A549 treated with dexamethasone at 1 μM for 4 hours (cell line): ENCODE data around the gene PSTPIP2. TPM values are rescaled to one million over a fixed set of nuclear protein-coding genes. Genes with fewer than 3 reads are reported as not detected.

Experiments used
- total RNA-seq: library from RNA; stranded (reverse); fragments of 200-300 nt; extraction: Qiagen RNA extraction; gene quantifications from 5 replicates; pipeline ENCODE4 v1.2.3, GENCODE V29; 2022

Gene PSTPIP2, protein sequence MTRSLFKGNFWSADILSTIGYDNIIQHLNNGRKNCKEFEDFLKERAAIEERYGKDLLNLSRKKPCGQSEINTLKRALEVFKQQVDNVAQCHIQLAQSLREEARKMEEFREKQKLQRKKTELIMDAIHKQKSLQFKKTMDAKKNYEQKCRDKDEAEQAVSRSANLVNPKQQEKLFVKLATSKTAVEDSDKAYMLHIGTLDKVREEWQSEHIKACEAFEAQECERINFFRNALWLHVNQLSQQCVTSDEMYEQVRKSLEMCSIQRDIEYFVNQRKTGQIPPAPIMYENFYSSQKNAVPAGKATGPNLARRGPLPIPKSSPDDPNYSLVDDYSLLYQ
- 0.17 to 0.33 TPM (median 0.25 TPM) in 5 replicates for total RNA-seq

DNA sequence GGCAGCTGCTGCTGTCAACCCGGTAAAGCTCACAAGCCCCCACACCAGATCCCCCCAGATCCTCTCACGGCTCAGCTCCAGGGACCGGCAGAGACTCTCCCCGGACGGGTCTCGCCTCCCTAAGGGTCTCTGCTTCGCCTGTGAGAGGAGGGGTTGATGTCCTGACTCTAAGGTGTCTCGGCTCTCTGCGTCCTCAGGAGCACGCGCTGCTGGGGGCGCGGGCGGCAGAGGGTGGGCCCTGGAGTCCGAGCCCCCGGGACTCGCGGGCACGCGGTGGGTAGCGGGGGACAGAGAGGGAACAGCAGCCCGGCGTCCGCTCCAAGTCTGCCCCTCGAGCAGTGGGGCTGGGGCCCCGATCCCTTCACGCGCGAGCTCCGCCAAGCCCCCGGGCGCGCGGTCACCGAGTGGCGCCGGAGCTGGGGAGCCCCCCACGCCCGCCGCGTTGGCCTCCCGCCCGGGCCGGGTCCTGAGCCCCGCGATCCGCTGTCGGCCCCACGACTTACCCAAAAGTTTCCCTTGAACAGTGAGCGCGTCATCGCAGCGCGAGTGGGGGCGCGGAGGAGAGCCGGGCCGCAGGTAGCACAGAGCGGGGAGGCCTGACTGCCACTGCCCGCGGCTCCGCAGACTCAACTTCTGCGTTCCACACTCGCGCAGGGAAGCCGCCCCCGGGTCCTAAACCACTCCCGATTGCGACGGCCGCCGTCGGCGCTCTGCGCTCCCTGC lies at the start of gene PSTPIP2:
TSS of gene PSTPIP2 (minus strand) at position 608 of the 723 bp plus-strand sequence. CDS start at position 536, 72 bp downstream.

DNA sequence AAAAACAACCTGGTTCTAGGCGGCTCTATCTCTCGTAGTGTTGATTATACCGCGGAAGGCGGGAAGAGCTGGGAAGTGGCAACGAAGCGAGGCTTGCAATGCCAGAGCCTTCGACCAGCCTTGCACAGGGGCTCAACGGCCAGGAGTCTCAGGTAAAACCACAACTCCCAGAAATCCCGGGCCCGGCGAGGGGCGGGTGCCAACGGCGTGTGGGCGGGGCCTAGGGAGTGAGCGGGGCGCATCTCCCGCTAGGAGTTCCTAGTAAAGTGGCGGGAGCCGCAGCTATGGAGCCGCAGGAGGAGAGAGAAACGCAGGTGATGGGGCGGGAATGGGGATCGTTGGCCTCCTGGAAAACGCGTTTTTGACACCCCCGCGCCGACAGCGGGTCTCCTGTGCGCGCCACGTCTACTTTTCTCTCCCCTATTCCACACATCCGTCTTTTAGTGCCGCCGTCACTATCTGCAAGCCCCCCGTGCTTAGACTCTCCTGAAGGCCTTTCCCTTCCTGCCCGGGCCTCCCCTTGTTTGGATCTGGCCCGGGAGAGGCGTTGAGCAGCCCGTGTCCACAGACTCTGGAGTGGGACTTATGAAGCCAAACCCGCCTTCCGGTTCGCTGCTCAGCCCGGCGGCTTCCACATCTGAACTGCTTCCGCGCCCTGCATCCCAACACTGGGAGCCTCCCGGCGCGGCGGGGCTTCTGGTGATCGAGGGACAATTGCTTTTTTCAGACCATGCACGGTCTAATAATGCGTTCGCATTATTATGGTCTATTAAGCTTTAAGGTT lies 32.3 kb upstream of the PSTPIP2 start, which contains the start of gene HAUS1:
TSS of gene HAUS1 (plus strand) at position 258 of the 784 bp plus-strand sequence. CDS start at position 285, 27 bp downstream.

DNA sequence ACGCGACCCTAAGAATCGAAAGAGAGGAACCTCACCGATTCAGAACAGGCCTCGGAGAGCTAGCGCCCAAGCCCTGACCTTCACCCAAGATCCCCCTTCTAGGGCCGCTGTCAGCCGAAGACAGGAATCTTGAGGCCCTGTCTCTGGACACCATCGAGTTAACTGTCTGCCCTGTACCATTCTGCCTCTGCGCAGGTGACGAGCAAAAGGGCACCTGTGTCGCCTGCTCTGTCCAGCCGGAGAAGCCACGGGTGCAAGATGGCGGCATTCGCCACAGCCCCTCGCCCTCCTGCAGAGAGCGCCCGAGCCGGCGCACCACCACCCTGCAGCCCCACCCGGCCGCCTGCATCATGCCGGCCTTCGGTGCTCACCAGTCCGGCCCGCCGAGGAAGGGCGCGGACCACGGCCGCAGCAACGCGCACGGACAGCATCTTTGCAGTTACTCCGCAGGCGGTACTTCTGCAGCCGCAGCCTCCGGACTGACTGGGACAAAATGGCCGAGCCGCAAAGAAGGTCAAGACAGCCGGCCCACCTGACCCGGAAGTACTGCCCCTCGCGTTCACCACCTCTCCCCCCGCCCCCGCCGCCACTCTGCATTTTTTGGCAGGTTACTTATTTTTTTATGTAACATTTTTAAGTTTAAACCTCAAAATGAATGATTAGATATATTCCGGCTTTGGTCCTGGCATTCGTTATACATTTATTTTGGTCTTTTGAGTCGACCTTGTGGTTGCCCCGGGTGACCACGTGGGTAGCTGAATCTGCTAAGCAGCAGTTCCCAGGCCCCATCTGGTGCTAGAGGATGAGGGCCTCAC lies 25.9 kb upstream of the PSTPIP2 start, which contains the start of gene ATP5F1A:
TSS of gene ATP5F1A (minus strand) at position 496 of the 815 bp plus-strand sequence. CDS start at position 431, 65 bp downstream.

DNA sequence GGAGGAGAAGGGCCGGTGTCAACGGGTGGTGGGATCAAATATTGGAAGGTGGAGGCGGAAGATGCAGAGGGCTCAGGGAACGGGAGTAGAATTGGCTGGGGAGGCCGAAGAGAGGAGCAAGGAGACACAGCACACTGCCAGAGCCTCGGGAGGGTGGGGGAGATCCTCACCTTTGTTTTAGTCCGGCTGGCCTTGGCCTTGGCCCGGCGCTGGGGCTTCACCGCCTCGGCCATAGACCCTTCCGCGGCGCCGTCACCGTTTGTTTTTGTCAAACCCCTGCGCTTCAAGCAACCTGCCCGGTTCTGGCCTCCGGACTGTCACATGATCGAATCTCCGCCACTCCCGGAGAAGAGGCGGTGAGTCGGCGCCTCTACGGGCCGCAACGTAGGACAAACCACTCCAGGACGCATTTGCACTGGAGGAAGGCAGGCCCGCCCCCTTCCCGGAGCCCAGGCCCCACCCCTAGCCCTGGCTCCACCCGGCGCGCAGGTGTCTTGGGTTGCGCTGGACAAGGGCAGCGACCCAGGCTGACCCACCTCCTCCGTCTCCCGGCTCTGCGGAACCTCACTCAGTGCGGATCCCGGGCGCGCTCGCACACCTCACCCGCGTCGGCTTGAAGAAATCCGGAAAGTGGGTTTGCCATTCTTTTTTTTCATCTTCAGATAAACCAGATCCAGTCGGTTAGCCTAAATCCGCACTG lies 104.9 kb downstream of the PSTPIP2 start, which contains the start of gene EPG5:
TSS of gene EPG5 (minus strand) at position 323 of the 700 bp plus-strand sequence. CDS start at position 233, 90 bp downstream.

Other genes starting within 250 kb of the PSTPIP2 start
- gene SIGLEC15, start 246.6 kb downstream of the PSTPIP2 start, total RNA-seq, result not detected in 5 replicates
- gene EPG5, start 104.9 kb downstream of the PSTPIP2 start, total RNA-seq, result 3.3 to 4.9 TPM (median 4.1 TPM) in 5 replicates
- 305 to 333 TPM (median 320 TPM) in 5 replicates for gene ATP5F1A, start 26.0 kb upstream of the PSTPIP2 start, total RNA-seq
- gene HAUS1, start 32.1 kb upstream of the PSTPIP2 start, total RNA-seq, result 33.7 to 57.6 TPM (median 34.8 TPM) in 5 replicates